DMS79 treated with DMSO at 0.1 percent for 48 hours (cell line): Measurements from ENCODE around the gene EPB41L4A.

Source experiments
- DNase-seq: peaks from one replicate; lab custom pipeline; 2025; lab: John Stamatoyannopoulos, UW

The EPB41L4A gene

DNA sequence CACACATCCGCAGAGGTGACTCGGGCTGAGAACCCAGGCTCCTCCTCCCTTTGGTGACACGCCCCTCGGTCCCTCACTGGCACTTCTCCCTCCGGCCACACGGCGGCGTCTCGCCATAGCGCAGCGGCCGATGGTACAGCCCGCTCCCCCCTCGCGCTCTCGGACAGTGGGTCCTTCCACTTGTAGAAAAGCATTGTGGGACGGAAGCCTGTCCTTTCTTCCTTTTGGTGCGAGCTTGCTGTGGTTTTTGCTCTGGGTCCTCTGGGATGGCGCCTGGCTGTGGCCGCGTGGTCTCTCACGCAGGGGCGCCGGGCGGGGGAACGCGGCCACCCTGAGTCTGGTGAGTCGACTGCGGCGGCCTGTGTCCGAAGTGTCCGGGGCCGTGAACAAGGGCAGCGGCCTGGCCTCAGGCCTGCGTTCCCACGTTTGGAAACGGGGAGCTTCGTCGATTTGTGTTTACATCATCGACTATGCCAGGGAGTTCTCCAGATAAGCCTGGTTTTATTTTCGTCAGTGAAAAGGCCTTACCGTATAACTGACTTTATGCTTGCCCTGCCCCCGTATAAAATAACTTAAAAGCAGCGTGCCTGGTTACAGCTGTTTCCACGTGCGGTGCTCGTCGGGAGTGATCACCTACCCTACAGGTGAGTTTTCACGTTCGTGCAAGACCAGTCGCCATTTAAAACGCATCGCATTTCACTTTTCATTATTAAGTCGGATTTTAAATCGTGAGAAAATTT, 258.3 kb downstream of the EPB41L4A start:
- peak; percentile 69 for DNase-seq

DNA sequence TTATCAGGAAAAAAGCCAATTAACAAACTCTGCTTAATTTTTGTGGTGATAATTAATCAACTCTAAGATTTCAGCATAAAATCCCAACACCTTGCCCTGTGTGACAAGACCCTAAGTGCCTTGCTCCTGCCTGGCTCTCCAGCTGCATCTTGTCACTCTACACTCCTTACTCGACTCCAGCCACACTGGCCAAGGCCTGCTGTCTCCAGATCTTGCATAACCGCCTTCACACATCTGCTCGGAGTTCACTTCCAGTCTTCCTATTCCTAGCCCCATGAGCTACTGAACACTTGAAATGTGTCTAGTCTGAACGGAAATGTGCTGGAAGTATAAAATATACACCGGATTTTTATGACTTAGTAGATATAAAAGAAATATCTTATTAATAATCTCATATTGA, 259.6 kb downstream of the EPB41L4A start:
- no peak for DNase-seq

DNA sequence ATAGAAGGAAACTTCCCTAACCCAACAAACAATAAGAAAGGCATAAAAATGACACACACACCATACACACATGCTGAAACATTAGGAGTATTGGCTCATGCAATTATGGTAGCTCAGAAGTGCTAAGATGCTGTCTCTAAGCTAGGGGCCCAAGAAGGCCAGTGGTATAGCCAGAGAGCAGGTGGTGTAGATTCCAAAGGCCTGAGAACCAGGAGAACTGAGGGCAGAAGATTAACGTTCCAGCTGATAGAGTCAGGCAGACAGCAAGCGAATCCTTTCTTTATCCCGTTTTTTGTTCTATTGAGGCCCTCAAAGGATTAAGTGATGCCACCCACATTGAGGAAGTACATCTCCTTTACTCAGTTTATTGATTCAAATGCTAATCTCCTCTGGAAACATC, 262.9 kb downstream of the EPB41L4A start:
- no peak for DNase-seq

DNA sequence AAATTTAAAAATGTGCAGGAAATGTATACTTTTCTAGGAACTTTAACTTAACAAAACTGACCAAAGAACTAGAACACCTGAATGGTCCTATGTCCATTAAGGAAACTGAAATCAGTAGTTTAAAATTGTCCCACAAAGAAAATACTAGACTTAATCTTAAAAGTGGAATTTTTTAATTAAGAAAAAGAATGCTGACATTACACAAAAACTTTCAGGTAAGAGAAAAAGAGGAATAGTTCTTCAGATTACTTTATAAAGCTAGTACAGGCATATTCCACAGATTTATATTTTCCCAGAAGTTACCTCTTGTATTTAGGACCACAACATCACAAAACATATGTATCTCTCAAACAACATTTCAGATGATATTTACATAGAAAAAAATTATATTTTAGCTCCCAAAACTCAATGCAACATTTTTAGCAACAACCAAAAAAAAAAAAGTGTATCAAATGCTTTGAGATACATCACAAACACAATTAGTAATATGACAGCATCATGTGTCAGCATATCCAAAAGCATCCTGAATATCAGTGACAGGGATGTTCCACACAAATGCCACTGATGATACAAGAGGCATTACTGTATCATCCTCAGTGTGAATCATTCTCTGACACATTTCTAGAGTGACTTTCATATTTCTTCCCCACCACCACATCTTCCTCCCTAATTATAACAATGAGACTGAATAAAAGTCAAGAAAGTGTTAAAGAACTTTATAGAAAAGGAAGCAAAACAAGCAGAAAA, 264.0 kb downstream of the EPB41L4A start:
- no peak for DNase-seq

DNA sequence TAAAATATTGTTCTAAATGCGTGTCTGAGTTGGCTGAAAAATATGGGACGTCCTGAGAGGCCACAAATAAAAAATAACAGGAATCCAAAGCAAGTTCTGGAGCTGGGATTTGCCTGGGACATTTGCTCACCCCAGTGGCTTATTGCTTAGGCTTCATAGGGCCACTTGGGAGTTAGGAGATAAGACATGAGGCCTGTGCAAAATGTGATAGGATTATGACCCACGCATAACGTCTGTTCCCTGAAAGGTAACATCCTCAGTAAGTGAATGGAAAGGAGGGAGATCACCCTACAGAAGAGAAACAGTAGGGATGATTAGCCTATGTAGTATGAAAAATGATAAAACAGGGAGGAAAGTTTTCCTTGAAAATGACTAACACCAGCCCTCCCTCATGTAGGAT, 269.4 kb downstream of the EPB41L4A start:
- DNase-seq = no peak

DNA sequence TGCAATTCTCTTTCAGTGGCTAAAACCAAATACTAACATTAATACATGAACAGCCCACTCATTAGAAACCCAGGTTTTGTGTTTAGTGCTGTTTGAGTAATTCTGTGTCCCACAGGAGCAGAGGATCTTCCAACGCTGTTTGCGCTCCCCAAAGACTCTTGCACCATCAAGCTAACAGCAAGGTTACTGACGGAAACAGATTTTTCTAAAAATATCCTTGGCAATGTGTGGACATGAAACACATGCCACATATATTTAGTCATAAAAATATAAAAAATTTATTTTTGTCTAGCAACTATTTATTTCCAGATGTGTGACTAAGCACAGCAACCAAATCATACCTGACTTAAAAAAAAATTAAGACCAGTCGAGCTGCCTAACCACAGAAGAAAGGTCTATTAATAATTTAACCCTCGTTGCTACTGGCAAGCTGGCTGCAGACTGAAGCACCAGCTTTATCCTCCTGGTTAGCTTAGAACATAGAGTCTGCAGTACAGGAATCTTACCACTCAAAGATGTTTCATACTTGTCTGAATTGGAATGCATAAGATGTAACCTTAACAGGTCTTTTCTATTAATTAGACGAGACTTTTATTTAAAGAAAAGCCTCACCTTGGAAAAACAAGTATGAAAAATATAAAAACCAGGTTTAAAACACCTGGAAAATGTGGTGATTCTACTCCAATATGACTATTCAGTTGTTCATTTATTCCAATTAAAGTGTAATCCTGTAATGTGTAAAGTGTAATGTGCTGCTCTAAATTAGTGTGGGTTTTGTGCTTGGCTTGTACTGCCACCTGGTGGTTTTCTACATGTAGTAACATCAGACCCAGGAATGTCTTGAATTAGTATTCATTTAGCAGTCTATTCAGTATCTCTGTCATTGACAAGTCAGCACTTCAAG, 272.5 kb downstream of the EPB41L4A start:
- peak; percentile 67 for DNase-seq

DNA sequence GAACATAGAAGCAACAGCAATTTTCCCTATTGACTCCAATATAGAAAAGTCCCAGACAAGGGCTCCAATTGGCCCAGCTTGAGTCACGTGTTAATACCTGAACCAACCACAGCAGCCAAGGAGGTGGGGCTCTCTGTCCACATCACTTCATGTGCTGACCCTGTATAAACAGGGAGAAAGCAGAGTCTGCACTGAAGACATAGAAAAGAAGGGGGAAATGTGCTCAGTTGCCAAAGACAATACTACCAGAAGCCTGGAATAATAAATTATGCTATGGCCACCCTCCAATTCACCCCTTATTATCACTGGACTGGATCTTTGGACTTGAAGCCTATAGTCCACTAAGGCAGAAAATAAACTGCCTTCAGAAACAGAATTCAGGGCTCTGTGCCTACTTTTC, 275.4 kb downstream of the EPB41L4A start:
- no peak for DNase-seq

DNA sequence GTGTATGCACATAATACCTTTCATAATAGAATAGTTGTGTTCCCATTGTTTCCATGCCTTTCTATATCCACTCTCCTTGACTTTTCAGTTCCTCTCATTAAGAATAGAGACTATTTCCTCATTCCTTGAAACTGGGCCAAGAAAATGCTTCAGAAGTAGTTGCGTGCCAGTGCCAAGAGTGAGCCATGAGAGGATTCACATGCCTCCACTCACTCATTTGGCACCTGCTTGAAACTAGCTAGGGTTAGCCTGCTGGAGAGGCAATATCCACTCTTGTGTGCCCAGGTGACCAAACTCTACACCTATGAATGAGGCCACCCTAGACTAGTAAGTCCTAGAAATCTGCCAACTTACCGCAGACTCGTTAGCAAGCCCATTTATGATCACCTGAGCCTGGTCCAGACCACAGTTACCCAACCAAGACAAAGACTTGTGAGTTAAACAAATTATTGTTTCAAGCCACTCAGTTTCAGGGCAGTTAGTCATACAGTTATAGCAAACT, 276.3 kb downstream of the EPB41L4A start:
- DNase-seq = peak; percentile 89

DNA sequence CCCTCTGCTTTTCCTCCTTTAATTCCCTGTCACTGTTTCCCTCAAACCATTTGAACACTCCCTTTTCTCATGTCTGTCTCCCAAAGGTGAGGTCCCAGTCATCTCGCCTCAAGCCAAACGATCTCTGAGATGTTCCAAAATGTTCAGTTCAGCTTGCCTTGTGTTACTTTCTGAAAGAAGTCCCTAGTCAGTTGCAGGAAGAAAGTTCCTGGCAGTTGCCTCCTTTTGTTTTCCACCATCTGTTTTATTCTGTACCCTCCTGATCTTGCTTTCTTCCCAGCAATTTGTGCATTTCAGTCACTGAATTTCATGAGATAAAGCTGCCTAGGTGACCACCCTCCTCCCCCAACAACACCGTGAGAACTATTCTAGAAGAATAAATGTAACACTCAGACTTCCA, 277.5 kb downstream of the EPB41L4A start:
- no peak for DNase-seq

DNA sequence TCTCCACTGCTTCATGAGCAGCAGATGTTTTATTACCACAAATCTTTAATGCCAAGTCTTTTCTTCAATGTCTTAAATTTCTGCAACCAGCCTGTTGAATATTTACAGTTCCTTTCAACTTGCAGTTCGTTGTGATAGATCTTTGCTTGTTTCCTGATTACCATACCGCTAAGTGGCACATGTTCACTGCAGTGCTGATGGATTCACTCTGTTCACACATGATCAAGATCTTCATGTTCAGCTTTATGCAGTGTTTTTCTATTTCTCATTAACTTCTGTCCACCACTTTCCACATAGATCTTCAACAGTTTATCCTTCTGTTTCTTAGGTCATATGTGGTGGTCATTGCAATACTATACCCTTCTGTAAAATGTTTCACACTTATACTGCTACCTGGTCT, 280.6 kb downstream of the EPB41L4A start:
- DNase-seq = no peak

DNA sequence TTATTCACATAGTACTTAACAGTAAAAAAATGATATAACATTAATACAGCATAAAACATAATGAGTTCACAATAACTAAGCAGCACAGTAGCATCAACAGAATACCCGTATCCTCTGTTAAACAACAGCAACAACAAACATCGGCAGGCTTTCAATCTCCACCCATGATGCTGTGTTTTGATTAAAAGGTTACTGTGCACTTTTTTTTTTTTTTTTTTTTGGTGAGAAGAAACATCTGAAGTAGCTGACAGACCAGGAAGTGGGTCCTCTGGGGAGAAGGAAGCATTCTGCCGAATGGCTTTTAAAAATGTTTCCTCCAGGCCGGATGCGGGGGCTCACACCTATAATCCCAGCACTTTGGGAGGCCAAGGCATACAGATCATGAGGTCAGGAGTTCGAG, 282.3 kb downstream of the EPB41L4A start:
- DNase-seq = no peak

DNA sequence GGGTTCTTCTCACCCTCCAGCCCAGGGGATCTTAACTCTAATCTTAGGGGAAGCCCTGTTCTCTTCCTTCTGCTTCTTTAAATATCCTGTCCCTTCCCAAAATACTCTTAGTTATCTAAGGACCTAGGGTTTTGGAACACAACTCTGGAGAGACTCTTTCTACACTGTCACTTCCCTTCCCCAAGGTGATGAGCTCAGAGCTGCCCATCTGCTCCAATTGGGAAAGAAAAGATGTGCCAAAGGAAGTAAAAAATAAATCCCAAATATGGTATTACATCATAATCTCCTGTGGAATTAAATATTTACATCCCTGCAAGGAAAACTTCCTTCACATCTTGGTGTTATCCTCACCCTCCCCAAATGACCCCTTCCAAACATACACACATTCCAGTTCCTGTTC, 291.2 kb downstream of the EPB41L4A start:
- no peak for DNase-seq

DNA sequence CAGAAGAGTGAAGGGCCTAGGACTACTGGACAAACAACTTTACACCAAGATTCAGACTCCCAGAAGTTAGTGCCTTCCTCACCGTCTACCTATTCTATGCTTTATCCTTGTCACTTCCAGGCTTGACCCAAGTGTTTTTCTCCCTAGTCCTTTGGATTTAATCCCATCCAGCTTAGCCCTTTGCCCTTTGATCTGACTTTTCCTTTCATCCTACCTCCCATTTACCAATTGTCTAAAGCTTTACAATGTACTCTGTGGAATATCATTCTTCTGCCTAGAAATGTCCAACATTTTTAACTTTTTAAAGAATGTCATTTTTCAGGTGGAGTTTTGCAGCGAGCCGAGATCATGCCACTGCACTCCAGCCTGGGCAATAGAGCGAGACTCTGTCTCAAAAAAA, 292.1 kb downstream of the EPB41L4A start:
- DNase-seq = no peak

DNA sequence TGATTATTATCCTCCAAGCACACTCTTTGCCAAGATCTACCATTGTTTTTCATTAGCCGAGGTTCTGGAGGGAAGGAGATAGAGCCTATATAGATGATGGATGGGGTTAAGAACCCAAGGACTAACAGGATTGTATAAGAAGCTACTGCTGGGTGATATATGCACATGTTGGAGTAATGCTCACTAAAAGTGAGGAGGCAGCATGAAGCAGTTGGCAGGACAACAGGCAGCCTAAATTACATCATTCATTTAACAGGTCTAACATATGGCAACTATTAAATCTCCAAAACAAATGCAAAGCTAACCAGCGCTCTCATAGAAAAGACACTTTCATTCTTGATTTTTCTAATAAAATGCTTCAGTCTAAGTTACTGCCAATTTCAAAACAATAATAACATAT, 293.2 kb downstream of the EPB41L4A start:
- no peak for DNase-seq

DNA sequence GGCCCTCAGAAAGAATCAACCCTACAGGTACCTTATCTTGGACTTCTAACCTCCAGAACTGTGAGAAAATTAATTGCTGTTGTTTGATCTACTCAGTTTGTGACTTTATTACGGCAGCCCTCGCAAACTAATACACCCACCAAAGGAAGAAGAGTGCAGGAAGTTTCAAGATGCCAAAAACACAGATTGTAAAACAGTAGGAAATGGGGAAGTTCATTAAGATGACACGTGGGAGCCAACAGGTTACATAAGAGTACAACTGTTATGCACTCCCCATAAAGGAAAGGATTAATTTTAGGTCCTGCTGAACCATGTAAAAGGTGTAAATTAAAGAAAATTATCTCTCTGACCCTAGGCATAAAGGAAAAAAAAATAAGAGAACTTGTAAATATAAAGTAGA, 294.3 kb downstream of the EPB41L4A start:
- no peak for DNase-seq

DNA sequence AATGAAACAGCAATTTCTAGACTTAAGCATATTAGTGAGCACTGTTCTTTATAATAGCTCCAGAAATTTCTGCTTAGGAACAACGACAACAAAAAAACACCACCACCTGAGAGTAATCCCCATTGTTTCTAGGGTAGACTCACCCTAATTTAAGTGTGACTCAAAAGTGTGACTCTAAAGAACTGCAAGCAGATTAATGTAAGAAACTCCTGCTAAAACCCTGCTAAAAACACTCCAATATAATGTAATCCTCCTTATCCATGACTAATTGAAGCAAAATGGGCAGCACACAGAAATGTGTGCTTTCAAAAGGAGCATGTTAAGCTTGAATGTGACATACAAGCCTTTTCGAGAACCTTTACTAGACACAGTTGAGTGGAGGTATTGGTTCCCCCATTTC, 296.0 kb downstream of the EPB41L4A start:
- no peak for DNase-seq

DNA sequence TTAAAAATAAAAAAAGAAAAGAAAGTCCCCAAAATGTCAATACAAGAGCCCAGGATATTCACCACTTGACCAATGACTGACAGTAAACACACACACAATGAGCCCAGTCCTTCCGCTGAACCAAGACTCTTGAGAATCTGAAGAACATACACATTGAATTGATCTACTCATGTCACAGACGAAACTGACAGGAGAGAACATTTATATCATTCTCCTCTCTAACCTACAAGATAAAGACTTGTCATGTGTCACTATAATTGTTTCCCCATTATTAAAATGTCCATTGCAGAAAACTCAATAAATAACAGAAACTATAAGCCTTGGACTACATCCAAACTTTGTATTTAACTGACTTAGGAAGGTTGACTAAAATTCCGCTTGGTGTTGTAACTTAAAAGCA, 296.7 kb downstream of the EPB41L4A start:
- DNase-seq = no peak

DNA sequence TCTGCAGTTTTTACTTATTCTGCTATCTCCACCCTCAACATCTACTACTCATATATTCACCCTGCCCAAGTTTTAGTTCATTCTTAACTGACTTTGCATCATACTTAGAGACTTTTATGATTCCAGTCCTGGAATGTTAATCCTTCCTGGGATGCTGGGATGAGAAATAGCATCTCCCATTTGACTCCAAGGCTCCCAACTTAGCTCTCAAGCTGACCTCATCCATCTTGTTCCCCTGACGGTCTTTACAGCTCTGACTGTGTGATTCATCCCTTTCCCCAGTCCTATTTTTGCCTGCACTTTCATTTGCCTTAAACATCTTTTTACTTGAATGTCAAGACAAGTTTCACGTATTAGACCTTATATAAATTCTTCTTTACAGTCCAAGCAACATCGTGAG, 297.8 kb downstream of the EPB41L4A start:
- no peak for DNase-seq

DNA sequence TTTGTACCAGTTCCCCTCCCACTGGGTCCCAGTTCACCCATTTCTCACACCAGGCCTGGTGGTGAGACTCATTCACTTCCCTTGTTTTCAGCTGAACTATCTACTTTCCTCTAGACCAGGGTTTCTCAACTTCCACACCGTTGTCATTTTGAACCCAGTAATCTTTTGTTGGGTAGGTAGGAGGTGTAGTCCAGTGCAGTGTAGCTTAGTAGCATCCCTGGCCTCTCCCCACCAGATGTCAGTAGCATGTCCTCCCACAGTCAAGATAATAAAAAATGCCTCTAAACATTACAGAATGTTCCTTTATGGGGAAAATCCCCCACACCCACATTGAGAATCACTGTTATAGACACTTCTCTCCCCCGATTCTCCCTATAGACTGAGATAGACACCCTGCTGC, 299.1 kb downstream of the EPB41L4A start:
- no peak for DNase-seq

DNA sequence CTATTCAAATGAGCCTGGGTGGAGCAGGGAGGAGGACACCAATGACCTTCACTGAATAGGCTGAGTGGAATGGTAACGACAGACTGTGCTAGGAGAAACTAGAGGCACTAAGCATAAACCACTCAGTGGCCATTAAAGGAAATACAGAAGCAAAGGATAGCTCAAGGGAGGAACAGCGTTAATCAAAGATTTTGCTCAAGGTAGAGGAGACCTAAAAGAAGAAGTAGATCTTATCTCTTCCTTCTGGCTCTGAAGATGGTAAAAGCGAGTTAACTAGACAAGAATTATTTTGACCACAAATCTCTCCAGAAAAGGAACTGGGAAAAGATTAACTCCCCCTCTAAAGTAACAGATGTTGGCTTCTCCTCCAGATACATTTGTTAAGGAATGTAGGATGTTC, 299.6 kb downstream of the EPB41L4A start:
- no peak for DNase-seq

DNA sequence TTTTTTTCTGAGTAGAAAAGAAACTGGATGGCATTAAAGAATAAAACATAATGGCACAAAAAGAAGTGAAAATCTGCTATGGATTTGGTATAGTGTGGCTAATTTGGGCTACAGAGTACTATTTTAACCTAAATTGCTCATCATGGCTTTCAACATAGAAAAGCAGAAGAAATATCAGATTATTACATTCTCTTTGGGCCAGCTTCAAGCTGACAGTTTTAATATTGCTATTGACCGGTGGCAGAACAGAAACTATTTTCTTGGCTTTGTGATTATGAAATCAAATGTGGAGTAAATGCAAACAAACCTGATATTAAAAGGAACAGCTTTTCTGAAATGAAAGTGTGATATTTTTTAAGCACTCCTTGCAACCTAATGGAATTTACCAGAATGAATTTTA, 301.5 kb downstream of the EPB41L4A start:
- no peak for DNase-seq

DNA sequence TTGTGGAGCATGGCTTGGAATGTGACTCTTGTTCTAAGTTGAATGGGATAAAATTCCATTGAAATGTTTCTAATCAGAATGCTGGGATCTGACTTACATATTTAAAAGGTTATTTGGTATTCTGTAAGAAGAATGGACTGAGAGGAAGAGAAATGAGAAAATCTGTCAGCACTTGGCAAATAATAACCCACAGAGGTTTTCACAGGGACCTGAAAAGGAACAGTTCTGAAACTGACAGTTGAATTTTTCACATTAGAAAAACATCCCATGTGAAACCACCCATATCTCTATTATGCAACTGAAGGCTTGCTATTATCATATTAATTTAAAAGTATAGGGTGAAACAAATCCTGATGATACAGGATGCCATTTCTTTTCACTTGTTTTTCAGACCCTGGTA, 302.7 kb downstream of the EPB41L4A start:
- no peak for DNase-seq

DNA sequence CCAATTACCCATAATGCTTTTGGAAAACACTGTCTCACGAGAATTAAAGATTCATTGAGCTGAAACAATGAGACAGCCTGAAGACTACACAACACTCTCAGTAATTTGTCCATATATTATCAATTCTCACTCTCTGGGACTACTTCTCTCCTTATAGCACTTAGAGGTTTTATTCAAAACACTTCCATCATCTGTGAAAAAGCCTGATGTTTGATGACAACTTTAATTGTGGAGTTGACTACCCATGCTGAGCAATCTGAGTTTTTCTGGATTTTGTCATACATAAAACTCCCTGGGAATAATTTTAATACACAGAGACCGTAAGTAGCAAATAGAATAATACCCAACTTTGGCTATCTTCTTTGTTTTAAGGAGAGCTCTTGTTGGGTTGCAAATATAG, 305.5 kb downstream of the EPB41L4A start:
- DNase-seq = no peak
